T47D (cell line): ENCODE measurements around the gene AP4B1.

ENCODE experiments used
- DNase-seq, 2 experiments: peaks; one replicate each; pipeline versions ENCODE4 v3.0.0 to v3.0.0-alpha.2; 2011 to 2012; ENCODE audit warnings: low read depth in 1 of 2, low spot score in 1 of 2
- JUND ChIP-seq: IDR thresholded peaks from 2 replicates; pipeline ENCODE4 v1.6.1; 2012; ENCODE audit warnings: low read depth
- in situ Hi-C: cut with HindIII; loops from 2 replicates; pipeline ENCODE4 v1.10.0; 2016; ENCODE audit warnings: low sequenced_read_pairs, low pct_unique_long_range_greater_than_20kb

Gene AP4B1

GRCh38 chr1:113940365-113941244 is 36.0 kb upstream of the AP4B1 start:
- TF ChIP-seq JUND: no peak
- in situ Hi-C loops: no loop called here
- no peak for DNase-seq

- TF ChIP-seq JUND: no peak
- in situ Hi-C loops: no loop called here
- no peak for DNase-seq
These were observed 33.6 kb upstream of the AP4B1 start for GRCh38 chr1:113938192-113938591.

DNA sequence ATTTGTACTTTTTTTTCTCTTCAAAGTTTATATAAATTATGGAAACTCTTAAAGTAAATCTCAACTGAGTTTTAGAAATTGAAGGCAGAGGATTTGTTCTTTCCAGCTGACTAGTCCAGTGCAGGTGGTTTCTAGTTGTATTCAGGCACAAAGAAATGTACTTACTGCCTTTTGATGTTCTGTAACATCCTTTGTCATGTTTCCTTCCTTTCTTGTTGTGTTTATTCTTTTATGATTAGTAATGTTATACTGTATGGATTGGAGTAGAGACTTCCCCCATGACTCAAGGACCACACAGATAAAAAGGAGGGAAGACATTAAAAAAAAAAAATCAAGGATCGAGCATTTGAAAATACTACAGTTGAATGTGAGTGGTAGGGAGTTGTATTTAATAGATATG is 32.5 kb upstream of the AP4B1 start:
- in situ Hi-C loops: no loop called here
- no peak for DNase-seq
- TF ChIP-seq JUND: no peak

- no peak for TF ChIP-seq JUND
- in situ Hi-C loops: no loop called here
- no peak for DNase-seq
These were observed 31.4 kb upstream of the AP4B1 start for GRCh38 chr1:113935970-113936369.

GRCh38 chr1:113935176-113935575 is 30.6 kb upstream of the AP4B1 start:
- no peak for DNase-seq
- no peak for TF ChIP-seq JUND
- in situ Hi-C loops: no loop called here

DNA sequence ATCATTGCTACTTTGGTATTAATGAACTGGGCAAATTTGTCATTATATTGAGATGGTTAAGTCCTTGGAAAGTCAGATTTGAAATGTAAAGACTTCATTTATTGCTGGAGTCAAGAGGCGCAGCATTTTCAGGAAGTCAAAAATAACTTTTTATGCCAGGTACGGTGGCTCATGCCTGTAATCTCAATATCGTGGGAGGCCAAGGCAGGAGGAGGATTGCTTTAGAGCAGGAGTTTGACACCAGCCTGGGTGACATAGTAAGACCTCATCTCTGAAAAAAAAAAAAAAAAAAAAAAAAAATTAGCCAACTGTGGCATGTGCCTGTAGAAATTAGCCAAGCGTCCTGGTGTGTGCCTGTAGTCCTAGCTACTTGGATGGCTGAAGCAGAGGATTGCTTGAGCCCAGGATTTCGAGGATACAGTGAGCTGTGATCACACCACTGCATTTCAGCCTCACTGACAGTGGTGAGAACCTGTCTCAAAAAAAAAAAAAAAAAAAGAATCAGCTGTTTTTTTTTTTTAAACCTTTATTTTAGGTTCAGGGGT is 30.0 kb upstream of the AP4B1 start:
- no peak for DNase-seq
- in situ Hi-C loops: no loop called here
- no peak for TF ChIP-seq JUND

DNA sequence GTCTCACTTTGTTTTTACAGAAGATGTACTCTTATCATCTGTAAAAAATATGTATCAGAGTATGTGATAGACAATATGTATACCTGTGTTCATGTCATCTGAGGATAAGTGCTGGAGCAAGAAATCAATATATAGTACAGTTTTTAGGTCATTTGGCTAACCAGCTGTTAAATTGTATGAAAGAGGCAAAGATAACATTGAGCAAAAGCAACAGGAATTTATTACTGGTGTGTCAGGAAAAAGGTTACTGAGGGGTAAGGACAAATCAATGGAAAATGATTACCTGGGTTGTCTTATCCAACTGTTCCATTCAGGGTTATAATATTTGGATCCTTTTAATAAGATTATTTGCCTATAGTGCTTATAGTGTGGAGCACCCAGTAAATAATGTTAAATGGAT is 29.4 kb upstream of the AP4B1 start:
- no peak for DNase-seq
- in situ Hi-C loops: no loop called here
- no peak for TF ChIP-seq JUND

DNA sequence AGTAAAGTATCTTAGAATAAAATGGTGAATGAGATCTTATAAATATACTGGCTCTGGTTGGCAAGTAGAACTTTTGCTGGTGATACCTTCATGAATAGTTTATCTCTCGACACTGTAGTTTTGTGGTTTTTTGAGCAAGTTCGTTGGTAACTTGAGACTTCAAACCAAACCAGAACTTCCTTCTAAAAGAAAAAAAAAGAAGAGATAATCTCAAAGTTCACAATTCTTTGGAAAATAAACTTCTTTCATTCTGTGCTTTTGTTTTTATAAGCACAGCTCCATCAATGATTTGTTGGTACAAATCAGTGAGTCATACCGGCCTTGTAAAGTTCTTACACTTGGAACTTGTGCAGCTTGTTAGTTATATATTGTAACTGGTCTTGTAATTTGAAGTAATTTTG is 26.9 kb upstream of the AP4B1 start:
- in situ Hi-C loops: no loop called here
- TF ChIP-seq JUND: no peak
- DNase-seq: no peak

- TF ChIP-seq JUND: no peak
- peak in 1 of 2 experiments; percentile 29 for DNase-seq
- in situ Hi-C loops: no loop called here
These were observed 26.0 kb upstream of the AP4B1 start for GRCh38 chr1:113930499-113931161.

- TF ChIP-seq JUND: no peak
- DNase-seq: peak; percentile 26 to 65
- in situ Hi-C loops: no loop called here
These were observed 25.3 kb upstream of the AP4B1 start for GRCh38 chr1:113929750-113930498.

GRCh38 chr1:113928941-113929749 is 24.5 kb upstream of the AP4B1 start, which contains the start of gene HIPK1:
TSS of gene HIPK1 (plus strand) at chr1:113929324.
- DNase-seq: peak; percentile 52 to 86
- TF ChIP-seq JUND: no peak
- in situ Hi-C loops: no loop called here
